Kidney (tissue), 14 donors: ENCODE data around the gene GTF2E1. TPM values are rescaled to one million over a fixed set of nuclear protein-coding genes. Genes with fewer than 3 reads are reported as not detected.
"Not testable (repeated sequence)": the region's sequence is repeated elsewhere in the genome, so short reads cannot be mapped to it uniquely, and the experiment has no call there.

Experiments
- DNase-seq, 5 donors: peaks; one replicate each; pipeline ENCODE4 v3.0.0-alpha.2; 2013 to 2020
- FAIRE-seq: peaks from 2 replicates; lab custom pipeline; 2012; peaks lifted over from hg19 to GRCh38; lab: Jason Lieb, UNC
- H3K27ac ChIP-seq, 2 donors: one replicate each; pipeline ENCODE4 v1.7.0; 2013; ENCODE audit warnings: low read depth in 2 of 2, low read length in 2 of 2, inconsistent platforms in 1 of 2
- H3K27me3 ChIP-seq: one replicate; pipeline ENCODE4 v1.7.1; 2013; ENCODE audit warnings: low read length, inconsistent platforms; ENCODE audit not compliant: control insufficient read depth, insufficient read depth
- H3K36me3 ChIP-seq, 3 donors: one replicate each; pipeline versions ENCODE4 v1.7.0 to v1.7.1; 2013; ENCODE audit warnings: low read length in 3 of 3, control low read depth in 1 of 3, inconsistent platforms in 1 of 3; ENCODE audit not compliant: insufficient read depth in 3 of 3, control insufficient read depth in 2 of 3
- H3K4me1 ChIP-seq, 3 donors: one replicate each; pipeline versions ENCODE4 v1.7.0 to v1.7.1; 2013; ENCODE audit warnings: low read length in 3 of 3, inconsistent platforms in 1 of 3, low read depth in 1 of 3; ENCODE audit not compliant: control insufficient read depth in 2 of 3, insufficient read depth in 2 of 3
- H3K4me3 ChIP-seq, 3 donors: one replicate each; pipeline versions ENCODE4 v1.7.0 to v1.8.1; 2013; ENCODE audit warnings: low read length in 3 of 3, control low read depth in 1 of 3, inconsistent platforms in 1 of 3
- H3K9ac ChIP-seq, 3 donors: one replicate each; pipeline versions ENCODE4 v1.7.0 to v1.7.1; 2013; ENCODE audit warnings: low read length in 3 of 3, control low read depth in 1 of 3, inconsistent platforms in 1 of 3
- H3K9me3 ChIP-seq, 3 donors: one replicate each; pipeline versions ENCODE4 v1.7.0 to v1.7.1; 2013; ENCODE audit warnings: low read length in 3 of 3, control low read depth in 1 of 3, inconsistent platforms in 1 of 3; ENCODE audit not compliant: control insufficient read depth in 2 of 3, insufficient read depth in 1 of 3
- CTCF ChIP-seq: IDR thresholded peaks from 3 replicates; pipeline ENCODE4 v1.5.1; 2012; ENCODE audit warnings: mild to moderate bottlenecking, moderate library complexity, borderline replicate concordance; ENCODE audit not compliant: insufficient read depth; ENCODE audit errors: extremely low read depth
- intact Hi-C: fragments of 100-400 bp; cut with DNase I; formaldehyde crosslinking; loops from one replicate; pipeline ENCODE4 v1.11.1; 2022
- polyA plus RNA-seq: library from polyadenylated mRNA; stranded (reverse); fragments of 350-450 nt; fragmentation: Illumina TruSeq; extraction: RNeasy Lipid Tissue Mini Kit (QIAGEN cat#74804); gene quantifications from one replicate; pipeline ENCODE4 v1.2.3, GENCODE V29; 2014; ENCODE audit warnings: low read depth, low replicate concordance; ENCODE audit not compliant: insufficient read depth
- total RNA-seq: library from RNA; stranded (reverse); fragmentation: NEBNext Ultra II Directional; extraction: Animal tissue kit (Norgen Biotek cat#: 25700); gene quantifications from one replicate; pipeline ENCODE4 v1.2.1, GENCODE V29; 2021
- donor health status: control.
- donor health status: control.
- donor health status: control.
- donor health status: control.
- donor health status: control.
- donor health status: DM: yes; HTN: yes; CAD: no.
- donor health status: Normal renal cell carcinoma (clear cell type).

Gene GTF2E1
- total and polyA plus RNA-seq, 2 donors from 2014 or later: 5.4 to 19.4 TPM

DNA sequence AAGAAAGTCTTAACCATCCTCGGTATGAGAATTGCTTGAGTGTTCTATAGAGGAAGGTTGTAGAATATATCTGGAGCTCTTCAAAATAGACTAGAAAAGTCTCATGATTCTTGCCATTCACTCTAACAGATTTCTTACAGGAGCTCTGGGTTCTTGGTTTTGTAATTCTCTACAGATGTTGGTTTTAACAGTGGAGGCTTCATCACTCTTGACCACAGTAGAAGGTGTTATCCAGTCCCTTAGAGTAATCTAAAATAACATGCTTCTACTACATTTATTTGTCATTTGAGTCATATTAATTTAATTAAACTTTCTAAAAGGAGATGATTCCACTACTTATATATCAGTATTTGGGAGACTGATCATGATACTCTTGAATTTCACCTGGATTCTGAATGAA, 9.7 kb downstream of the GTF2E1 start:
- H3K36me3 ChIP-seq: peaks cover 0 to 2% (median 0%) of the 10 kb centered on the region in 3 donors
- no peak overlapping the region for H3K9ac ChIP-seq
- TF ChIP-seq CTCF: no peak
- H3K9me3 ChIP-seq: no peaks in the 10 kb centered on the region
- no peak overlapping the region for H3K27ac ChIP-seq
- no peak overlapping the region for H3K4me3 ChIP-seq
- no peak for DNase-seq
- H3K27me3 ChIP-seq: no peaks in the 10 kb centered on the region
- H3K4me1 ChIP-seq: no peaks in the 10 kb centered on the region
- intact Hi-C loops: no loop called here
- FAIRE-seq: no peak

DNA sequence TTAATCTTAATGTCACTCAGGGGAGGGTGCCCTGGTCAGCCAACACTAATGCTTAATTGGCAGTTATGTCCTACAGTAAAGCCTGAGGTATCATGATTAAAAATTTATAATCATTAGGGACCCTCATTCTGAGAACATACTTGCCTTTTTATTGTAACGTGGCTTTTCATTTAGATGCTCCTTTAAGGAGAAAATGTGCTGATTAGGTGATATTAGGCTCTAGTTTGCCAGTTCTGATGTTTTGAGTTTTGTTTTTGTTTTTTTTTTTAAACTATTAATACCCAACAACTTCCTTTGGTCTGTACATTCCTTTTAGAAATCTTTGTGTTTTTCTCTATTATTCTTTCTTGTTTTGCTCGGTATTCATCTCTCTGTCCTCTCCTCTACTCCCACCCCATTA, 10.3 kb downstream of the GTF2E1 start:
- intact Hi-C loops: no loop called here
- FAIRE-seq: no peak
- Histone ChIP-seq H3K9ac (no peak overlapping the region), H3K9me3 (no peaks in the 10 kb centered on the region), H3K36me3 (peaks cover 0 to 2% (median 0%) of the 10 kb centered on the region in 3 donors), H3K4me3 (no peak overlapping the region), H3K27me3 (no peaks in the 10 kb centered on the region), H3K4me1 (no peaks in the 10 kb centered on the region), H3K27ac (no peak overlapping the region)
- TF ChIP-seq CTCF: no peak
- no peak for DNase-seq

- Histone ChIP-seq H3K9me3 (no peaks in the 10 kb centered on the region), H3K27ac (no peak overlapping the region), H3K36me3 (peaks cover 0 to 2% (median 0%) of the 10 kb centered on the region in 3 donors), H3K9ac (no peak overlapping the region), H3K4me3 (no peak overlapping the region), H3K4me1 (no peaks in the 10 kb centered on the region), H3K27me3 (no peaks in the 10 kb centered on the region)
- TF ChIP-seq CTCF: no peak
- intact Hi-C loops: no loop called here
- no peak for FAIRE-seq
- DNase-seq: no peak
Observed at GRCh38 chr3:120753810-120754209, 11.3 kb downstream of the GTF2E1 start.

- Histone ChIP-seq H3K27me3 (no peaks in the 10 kb centered on the region), H3K36me3 (peaks cover 0 to 2% (median 0%) of the 10 kb centered on the region in 3 donors), H3K9ac (no peak overlapping the region), H3K27ac (no peak overlapping the region), H3K9me3 (no peaks in the 10 kb centered on the region), H3K4me1 (no peaks in the 10 kb centered on the region), H3K4me3 (no peak overlapping the region)
- FAIRE-seq: no peak
- no peak for TF ChIP-seq CTCF
- intact Hi-C loops: no loop called here
- DNase-seq: no peak
Observed at GRCh38 chr3:120756061-120756460, 13.5 kb downstream of the GTF2E1 start.

- FAIRE-seq, H3K4me1 ChIP-seq, H3K27me3 ChIP-seq, H3K4me3 ChIP-seq, intact Hi-C loops, DNase-seq, H3K36me3 ChIP-seq, H3K27ac ChIP-seq, H3K9me3 ChIP-seq, H3K9ac ChIP-seq: not testable (repeated sequence)
Observed at GRCh38 chr3:120758551-120758950, 16.0 kb downstream of the GTF2E1 start.
